H1 (cell line): Measurements from ENCODE around the gene GPRIN3.

Experiments
- ATF2 ChIP-seq: IDR thresholded peaks from 2 replicates; pipeline ENCODE4 v1.6.1; 2012; ENCODE audit warnings: low read length, inconsistent platforms
- ATF3 ChIP-seq: IDR thresholded peaks from 2 replicates; pipeline ENCODE4 v1.6.1; 2011; ENCODE audit warnings: low read depth, mild to moderate bottlenecking, low read length; ENCODE audit not compliant: insufficient read depth
- CTCF ChIP-seq, 3 experiments: IDR thresholded peaks; 1 replicate in 2 of 3; 2 replicates in 1 of 3; pipeline versions ENCODE4 v1.5.1 to v1.6.1; 2011; ENCODE audit warnings: low read length in 3 of 3, mild to moderate bottlenecking in 3 of 3, inconsistent platforms in 2 of 3, low read depth in 1 of 3, moderate library complexity in 1 of 3; ENCODE audit not compliant: insufficient read depth in 1 of 3; ENCODE audit errors: control extremely low read depth in 1 of 3
- EP300 ChIP-seq, 2 experiments: IDR thresholded peaks; 1 replicate in 1 of 2; 2 replicates in 1 of 2; pipeline ENCODE4 v1.6.1; 2011 to 2012; ENCODE audit warnings: low read depth in 2 of 2, low read length in 2 of 2, mild to moderate bottlenecking in 2 of 2, borderline replicate concordance in 1 of 2, inconsistent platforms in 1 of 2, moderate library complexity in 1 of 2
- EZH2 ChIP-seq: fragments of 200-600 bp; sonication (generic); IDR thresholded peaks from 2 replicates; pipeline ENCODE4 v1.7.1; 2012; ENCODE audit warnings: low read depth, mild to moderate bottlenecking, moderate library complexity, low read length, inconsistent platforms; ENCODE audit not compliant: severe bottlenecking
- GABPA ChIP-seq: IDR thresholded peaks from 2 replicates; pipeline ENCODE4 v1.6.1; 2011; ENCODE audit warnings: mild to moderate bottlenecking, low read length, moderate library complexity, borderline replicate concordance; ENCODE audit not compliant: insufficient read depth
- JUND ChIP-seq: IDR thresholded peaks from 2 replicates; pipeline ENCODE4 v1.6.1; 2011; ENCODE audit warnings: mild to moderate bottlenecking, improper control_type of control experiment, low read length
- MAX ChIP-seq: IDR thresholded peaks from 2 replicates; pipeline ENCODE4 v1.6.1; 2012; ENCODE audit warnings: inconsistent platforms
- POLR2A ChIP-seq, 2 experiments: IDR thresholded peaks; 1 replicate in 1 of 2; 2 replicates in 1 of 2; pipeline ENCODE4 v1.6.1; 2011; ENCODE audit warnings: low read depth in 2 of 2, low read length in 2 of 2, mild to moderate bottlenecking in 2 of 2; ENCODE audit errors: control extremely low read depth in 1 of 2
- POLR2AphosphoS5 ChIP-seq: IDR thresholded peaks from 2 replicates; pipeline ENCODE4 v1.6.1; 2011; ENCODE audit warnings: low read depth, low read length
- RAD21 ChIP-seq, 2 experiments: IDR thresholded peaks in 1 of 2; conservative IDR thresholded peaks in 1 of 2; 2 replicates each; pipeline ENCODE4 v1.6.1; 2011; ENCODE audit warnings: low read depth in 2 of 2, low read length in 2 of 2, improper control_type of control experiment in 1 of 2, inconsistent platforms in 1 of 2, mild to moderate bottlenecking in 1 of 2, moderate library complexity in 1 of 2
- RNF2 ChIP-seq: fragments of 200-900, 300-1000 bp; sonication (generic); IDR thresholded peaks from 2 replicates; pipeline ENCODE4 v1.7.1; 2016; ENCODE audit warnings: borderline replicate concordance, low read depth, mild to moderate bottlenecking, antibody characterized with exemption, low read length; ENCODE audit not compliant: poor library complexity, severe bottlenecking; ENCODE audit errors: missing control alignments
- TAF1 ChIP-seq: IDR thresholded peaks from 2 replicates; pipeline ENCODE4 v1.6.1; 2011; ENCODE audit warnings: mild to moderate bottlenecking, low read depth, low read length

GRCh38 chr4:89214308-89214707 is 93.3 kb downstream of the GPRIN3 start:
- no peak for TF ChIP-seq RNF2
- TF ChIP-seq CTCF (IDR thresholded peaks at IDR 0.05; ENCODE audit: control extremely low read depth in 1 of 3, insufficient read depth in 1 of 3, low read depth in 1 of 3, low read length in 3 of 3), result no peak
- no peak for TF ChIP-seq POLR2A (IDR thresholded peaks at IDR 0.05; ENCODE audit: control extremely low read depth in 1 of 2, low read depth in 2 of 2, low read length in 2 of 2)
- TF ChIP-seq RAD21 (IDR thresholded peaks at IDR 0.05 in 1 of 2, conservative IDR thresholded peaks at IDR 0.05 in 1 of 2; ENCODE audit: low read depth in 2 of 2, low read length in 2 of 2), result no peak
- no peak for TF ChIP-seq TAF1
- TF ChIP-seq EP300 (IDR thresholded peaks at IDR 0.05; ENCODE audit: borderline replicate concordance in 1 of 2, low read depth in 2 of 2, low read length in 2 of 2), result no peak
- TF ChIP-seq MAX, result no peak
- no peak for TF ChIP-seq EZH2
- no peak for TF ChIP-seq ATF3
- no peak for TF ChIP-seq POLR2AphosphoS5
- no peak for TF ChIP-seq ATF2
- TF ChIP-seq JUND, result no peak
- no peak for TF ChIP-seq GABPA
